GM19099 (cell line): Measurements from ENCODE around the gene MYO3B.

Experiments used
- POLR2A ChIP-seq: IDR thresholded peaks from 3 replicates; pipeline ENCODE4 v1.6.1; 2011; ENCODE audit warnings: low read depth; ENCODE audit not compliant: insufficient read length; ENCODE audit errors: extremely low read depth

The MYO3B gene

GRCh38 chr2:170466632-170467031 is 288.7 kb downstream of the MYO3B start:
- TF ChIP-seq POLR2A: no peak

DNA sequence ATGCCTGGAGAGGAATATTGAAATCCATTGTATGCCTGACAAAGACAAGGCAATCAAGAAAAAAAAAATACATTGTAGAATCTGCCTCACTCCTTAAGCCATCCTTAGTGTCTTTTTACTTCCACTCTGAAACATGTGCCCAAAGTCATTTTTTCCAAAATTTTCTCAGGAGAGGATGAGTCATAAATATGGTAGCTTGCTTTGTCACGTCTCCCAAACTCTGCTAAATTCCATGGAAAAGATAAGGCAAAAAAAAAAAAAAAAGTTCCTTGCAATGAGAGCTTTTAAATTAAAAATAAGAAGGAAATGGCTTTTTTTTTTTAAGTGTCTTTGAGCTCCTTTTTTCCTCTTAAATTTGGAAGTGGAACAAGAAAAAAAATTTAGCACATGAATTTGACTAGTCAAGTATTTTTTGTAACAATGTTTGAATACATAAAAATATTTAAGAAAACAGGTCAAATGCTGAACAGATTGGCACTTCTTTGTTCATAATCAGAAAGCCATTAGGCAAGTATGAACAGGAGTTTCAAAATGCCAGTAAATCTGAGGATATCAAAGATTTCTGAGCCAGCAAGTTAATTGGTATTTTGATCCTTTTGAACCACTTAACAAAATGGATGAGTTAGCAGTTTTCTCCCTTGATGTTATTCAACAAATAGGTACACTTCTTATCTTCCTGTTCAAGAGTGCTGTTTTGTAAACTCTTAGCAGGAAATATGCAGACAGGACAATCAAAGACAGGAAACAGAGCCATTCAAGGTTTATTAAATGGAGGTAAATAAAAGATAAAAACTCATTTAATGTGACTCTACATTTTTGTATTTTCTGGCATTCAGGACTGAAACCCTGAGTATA is 289.8 kb downstream of the MYO3B start:
- no peak for TF ChIP-seq POLR2A

GRCh38 chr2:170468557-170468956 is 290.6 kb downstream of the MYO3B start:
- no peak for TF ChIP-seq POLR2A

DNA sequence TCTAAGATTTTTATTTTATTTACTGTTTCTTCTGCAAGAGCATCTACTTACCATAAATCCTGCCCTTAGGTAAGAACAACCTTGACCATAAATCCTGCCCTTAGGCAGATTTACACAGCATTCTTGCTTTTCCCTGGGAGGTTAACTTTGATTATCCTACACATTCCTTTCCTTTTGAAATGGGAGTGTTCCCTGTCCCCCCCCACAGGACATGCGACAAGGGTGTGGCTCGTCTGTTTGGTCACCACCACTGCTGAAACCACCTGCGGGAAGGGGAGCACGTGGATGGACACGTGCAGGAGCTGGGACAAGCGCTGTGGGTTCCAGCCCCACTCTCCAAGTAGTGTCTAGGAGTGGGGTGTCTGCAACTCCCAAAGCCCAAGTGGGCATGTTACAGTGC is 297.9 kb downstream of the MYO3B start:
- TF ChIP-seq POLR2A: no peak

DNA sequence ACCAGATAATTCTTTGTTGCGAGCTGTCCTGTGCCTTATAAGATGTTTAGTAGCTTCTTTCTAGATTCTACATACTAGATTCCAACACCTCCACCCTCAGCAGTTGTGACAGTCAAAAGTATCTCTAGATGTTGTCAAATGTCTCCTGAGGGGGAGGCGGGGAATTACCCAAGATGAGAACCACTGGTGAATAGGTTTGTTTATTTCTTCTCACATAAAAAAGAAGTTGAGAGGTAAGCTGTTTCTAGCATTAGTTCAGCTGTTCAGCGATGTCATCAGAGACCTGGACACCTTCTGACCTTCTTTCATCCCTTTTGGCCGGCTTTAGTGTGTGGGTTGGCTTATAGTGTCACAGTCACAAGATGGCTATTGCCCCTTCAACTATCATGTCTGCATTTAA is 299.7 kb downstream of the MYO3B start:
- TF ChIP-seq POLR2A: no peak

DNA sequence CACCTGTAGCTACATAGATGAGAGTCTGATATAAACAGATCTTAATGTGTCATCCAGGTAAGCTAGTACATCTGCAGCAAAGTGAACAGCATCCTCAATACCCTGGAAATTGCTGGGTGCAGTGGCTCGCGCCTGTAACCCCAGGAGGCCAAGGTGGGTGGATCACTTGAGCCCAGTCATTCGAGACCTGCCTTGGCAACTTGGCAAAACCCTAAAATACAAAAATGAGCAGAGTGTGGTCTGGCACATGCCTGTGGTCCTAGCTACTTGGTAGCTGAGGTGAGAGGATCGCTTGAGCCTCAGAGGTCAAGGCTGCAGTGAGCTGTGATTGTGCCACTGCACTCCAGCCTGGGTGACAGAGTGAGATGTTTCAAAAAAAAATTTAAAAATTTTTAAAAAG is 303.3 kb downstream of the MYO3B start:
- no peak for TF ChIP-seq POLR2A

GRCh38 chr2:170484552-170484951 is 306.6 kb downstream of the MYO3B start:
- TF ChIP-seq POLR2A: no peak

GRCh38 chr2:170485254-170486026 is 307.5 kb downstream of the MYO3B start:
- no peak for TF ChIP-seq POLR2A

DNA sequence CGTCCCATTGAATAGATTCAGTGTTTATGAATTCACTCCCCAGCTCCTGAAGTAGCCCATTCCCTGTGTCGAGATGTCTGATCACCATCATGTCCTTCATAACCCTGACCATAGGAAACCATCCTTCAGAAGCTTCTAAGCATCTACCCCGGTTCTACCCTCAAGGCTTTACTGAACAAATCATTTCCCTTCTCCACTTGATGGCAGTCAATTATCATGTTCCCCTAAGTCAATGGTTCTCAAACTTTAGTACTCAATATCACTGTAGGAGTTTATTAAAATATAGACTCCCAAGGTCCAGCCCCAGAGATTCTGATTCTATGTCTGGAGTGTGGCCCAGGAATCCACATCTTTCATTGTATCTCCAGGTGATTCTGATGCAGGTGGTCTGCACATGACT is 308.8 kb downstream of the MYO3B start:
- TF ChIP-seq POLR2A: no peak

DNA sequence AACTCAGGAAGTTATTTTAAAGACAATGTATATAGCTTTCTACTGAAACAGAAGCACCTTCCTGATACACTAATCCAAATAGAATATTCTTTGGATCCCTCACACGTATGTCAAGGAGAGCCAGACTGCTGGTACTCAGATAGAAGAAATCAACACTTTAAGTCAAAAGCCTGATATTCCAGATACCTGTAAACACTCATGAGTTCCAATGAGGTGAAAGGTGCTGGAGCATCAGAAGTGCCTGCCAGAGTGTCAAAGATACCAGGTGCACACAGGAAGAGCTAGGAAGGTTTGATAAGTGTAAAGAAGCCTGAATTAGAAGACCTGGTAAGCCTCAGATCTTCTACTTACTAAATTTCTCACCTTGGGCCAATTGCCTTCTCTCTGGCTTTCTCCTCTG is 310.9 kb downstream of the MYO3B start:
- no peak for TF ChIP-seq POLR2A

DNA sequence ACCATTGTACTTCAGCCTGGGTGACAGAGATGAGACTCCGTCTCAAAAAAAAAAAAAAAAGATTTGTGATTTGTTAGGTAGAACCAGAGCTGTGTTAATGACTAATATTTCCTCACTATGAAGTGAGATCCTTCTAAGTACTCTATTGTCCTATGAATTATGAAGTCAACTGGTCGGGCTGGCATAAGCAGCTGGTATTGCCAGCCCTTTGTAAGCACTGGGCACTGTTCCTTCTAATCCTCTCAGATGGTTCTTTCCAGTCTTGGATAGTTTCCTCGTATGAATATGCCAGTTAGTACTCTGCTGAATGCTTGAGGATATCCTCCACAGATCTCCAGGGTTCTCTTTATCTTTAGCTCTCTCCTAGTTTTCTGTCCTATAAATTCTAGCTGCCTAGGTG is 314.1 kb downstream of the MYO3B start:
- no peak for TF ChIP-seq POLR2A

- TF ChIP-seq POLR2A: no peak
Measured at GRCh38 chr2:170493426-170494097, 315.6 kb downstream of the MYO3B start.

- no peak for TF ChIP-seq POLR2A
Measured at GRCh38 chr2:170495896-170496295, 317.9 kb downstream of the MYO3B start.

- TF ChIP-seq POLR2A: no peak
Measured at GRCh38 chr2:170498619-170499018, 320.7 kb downstream of the MYO3B start.

DNA sequence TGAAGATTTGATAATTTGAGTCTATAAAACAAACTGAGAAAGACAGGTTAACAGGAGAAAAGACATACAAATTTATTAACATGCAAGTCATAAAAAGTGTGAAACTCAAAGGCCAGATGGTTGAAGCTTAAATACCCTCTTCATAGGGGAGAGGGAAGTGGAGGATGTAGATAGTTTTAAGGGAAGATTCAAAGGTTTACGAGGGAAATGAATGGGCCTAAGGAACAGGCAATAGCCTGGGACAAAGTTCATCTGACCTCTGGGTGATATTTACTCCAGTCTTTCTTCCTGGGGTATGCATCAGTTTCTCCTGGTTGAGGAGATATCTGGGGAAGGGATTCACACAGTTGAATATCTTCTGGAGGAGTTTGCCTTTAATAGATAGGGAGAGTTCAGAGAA is 322.2 kb downstream of the MYO3B start:
- TF ChIP-seq POLR2A: no peak
